ENCODE results near the gene UCKL1.

Gene UCKL1

DNA sequence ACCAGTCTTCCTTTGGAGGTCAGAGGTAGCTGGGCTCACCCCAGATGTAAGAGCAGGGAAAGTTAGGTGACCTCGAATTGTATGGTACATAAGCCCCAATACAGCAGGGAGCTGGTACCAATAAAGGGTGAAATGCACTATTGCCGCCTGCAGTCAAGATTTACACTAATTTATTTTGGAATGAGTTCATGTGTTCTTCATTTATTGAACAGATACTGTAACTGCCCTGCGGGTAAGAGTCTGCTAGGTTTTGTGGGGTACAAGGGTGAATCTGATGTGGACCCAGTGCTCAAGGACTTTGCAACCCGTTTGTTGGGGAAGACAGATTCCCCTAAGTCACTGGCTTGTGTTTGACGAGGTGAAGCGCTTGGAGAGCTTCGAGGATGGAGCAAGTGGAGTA lies 63.8 kb downstream of the UCKL1 start:
- DNase-seq (ENCODE audit: low read depth in 3 of 3, low spot score in 1 of 3), result no peak

DNA sequence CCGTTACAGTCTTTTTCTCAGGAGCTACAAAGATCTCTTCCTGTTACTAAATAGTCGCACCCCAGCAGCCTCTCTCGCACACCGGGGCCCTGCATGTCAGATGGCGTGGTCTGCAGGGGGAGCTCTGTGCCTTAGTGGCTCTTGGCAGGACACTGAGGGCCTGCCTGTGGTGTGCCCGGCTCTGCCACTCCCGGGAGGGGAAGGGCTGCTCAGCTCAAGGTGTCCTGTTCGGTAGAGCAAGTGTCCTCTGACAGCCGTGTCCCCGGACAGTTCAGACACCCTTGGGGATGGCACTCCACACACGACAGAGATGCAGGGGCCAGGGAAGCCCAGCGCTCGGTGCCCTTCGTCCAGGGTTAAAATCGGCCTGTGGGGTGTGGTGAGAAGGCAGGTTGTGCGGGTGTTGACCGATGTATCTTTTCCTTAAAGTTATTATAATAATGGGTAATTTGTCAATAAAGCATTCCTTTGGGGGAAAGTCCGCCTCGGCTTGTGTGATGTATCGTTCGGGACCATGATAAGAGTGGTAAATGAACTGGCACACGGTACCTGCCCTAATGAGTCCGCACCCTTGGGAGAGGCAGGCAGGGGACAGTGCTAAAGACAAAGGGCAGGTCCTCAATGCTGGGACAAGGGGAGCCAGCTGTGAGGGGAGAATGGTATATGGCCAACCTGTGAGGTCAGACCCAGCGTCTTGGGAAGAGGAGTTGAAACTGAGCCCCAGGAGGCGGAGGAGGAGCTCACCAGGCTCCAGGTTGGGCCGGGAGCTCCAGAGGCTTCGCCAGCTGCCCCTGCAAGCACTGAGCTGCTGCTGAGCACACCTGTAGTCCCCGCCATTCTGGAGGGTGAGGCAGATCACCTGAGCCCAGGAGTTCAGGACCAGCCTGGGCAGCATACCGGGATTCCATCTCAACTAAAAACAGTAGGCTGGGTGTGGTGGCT lies 64.9 kb downstream of the UCKL1 start:
- DNase-seq (ENCODE audit: low read depth in 3 of 3, low spot score in 1 of 3), result no peak

DNA sequence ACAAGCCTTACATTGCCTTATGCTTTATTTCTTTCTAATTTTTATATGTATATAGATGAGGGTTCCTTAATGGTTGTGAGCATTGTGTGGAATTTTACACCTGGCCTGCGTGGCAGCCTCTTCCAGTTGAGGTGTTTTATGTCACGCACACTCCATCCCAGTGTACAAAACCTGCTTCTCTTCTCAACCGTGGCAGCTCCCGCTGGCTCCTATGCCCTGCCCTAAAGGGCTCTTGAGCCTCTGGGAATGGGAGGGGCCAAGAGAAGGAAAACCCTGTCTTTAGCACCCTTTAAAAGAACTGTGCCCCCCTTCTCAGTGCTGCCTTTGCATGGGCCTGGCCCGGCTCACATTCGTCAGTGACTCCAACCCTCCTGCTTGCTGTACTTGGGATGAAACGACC lies 65.6 kb downstream of the UCKL1 start:
- DNase-seq (ENCODE audit: low read depth in 3 of 3, low spot score in 1 of 3), result no peak

DNA sequence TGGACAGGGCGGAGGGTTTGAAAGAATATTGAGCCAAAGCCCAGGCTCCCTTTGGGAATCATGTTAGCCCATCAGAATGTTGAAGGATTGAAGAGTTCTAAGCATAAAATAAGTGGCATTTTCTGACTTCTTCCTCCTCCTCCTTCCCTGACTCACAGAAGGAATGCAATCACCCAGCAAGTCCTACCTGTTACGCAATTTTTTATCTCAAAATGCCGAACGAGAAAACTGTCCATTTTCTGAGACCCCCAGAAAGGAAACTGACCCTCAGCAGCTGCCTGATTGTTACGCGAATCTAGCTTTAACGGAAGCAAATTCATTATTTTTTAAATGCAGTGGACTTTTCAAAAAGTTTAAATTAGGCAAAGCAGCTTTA lies 66.0 kb downstream of the UCKL1 start:
- DNase-seq (ENCODE audit: low read depth in 3 of 3, low spot score in 1 of 3), result no peak
